H1 (cell line): ENCODE results near the gene BPHL. TPM values are rescaled to one million over a fixed set of nuclear protein-coding genes. Genes with fewer than 3 reads are reported as not detected.

Source experiments
- CTCF ChIA-PET: fragments of 300-600 bp; sonication (Branson Sonifier 250); formaldehyde crosslinking; loops from one replicate; lab custom pipeline; 2021; ENCODE audit not compliant: partially characterized antibody; lab: Charles Lee
- POLR2A ChIA-PET: fragments of 300-600 bp; sonication (Branson Sonifier 250); formaldehyde crosslinking; loops from one replicate; lab custom pipeline; 2021; ENCODE audit warnings: inconsistent platforms; ENCODE audit not compliant: partially characterized antibody; lab: Charles Lee
- DNase-seq, 2 experiments: peaks; one replicate each; pipeline versions ENCODE4 v3.0.0 to v3.0.0-alpha.2; 2010 to 2022; ENCODE audit warnings: low spot score in 2 of 2, low read depth in 1 of 2, mixed read lengths in 1 of 2
- FAIRE-seq: peaks from 2 replicates; lab custom pipeline; 2011; peaks lifted over from hg19 to GRCh38; lab: Jason Lieb, UNC
- H2AFZ ChIP-seq: 2 replicates; pipeline ENCODE4 v1.8.1; 2012; ENCODE audit warnings: low read length, inconsistent platforms
- H2AK5ac ChIP-seq: 2 replicates; pipeline ENCODE4 v1.6.1; 2013; ENCODE audit warnings: low read depth, low read length
- H2BK120ac ChIP-seq: replicated peaks from 2 replicates; pipeline ENCODE3; 2013; ENCODE audit warnings: low read depth, low read length, inconsistent platforms
- H2BK12ac ChIP-seq: 2 replicates; pipeline ENCODE4 v1.6.1; 2013; ENCODE audit warnings: low read depth, low read length
- H2BK15ac ChIP-seq: 2 replicates; pipeline ENCODE4 v1.6.1; 2013; ENCODE audit warnings: low read length
- H2BK20ac ChIP-seq: 2 replicates; pipeline ENCODE4 v1.6.1; 2013; ENCODE audit warnings: low read length
- H2BK5ac ChIP-seq: 2 replicates; pipeline ENCODE4 v1.6.1; 2013; ENCODE audit warnings: low read depth, low read length
- H3K14ac ChIP-seq: 2 replicates; pipeline ENCODE4 v1.6.1; 2013; ENCODE audit warnings: inconsistent platforms; ENCODE audit not compliant: insufficient read length
- H3K18ac ChIP-seq: 2 replicates; pipeline ENCODE4 v1.6.1; 2013; ENCODE audit warnings: low read length; ENCODE audit errors: extremely low read depth
- H3K23ac ChIP-seq: 2 replicates; pipeline ENCODE4 v1.6.1; 2013; ENCODE audit warnings: inconsistent platforms; ENCODE audit not compliant: insufficient read length
- H3K23me2 ChIP-seq: 2 replicates; pipeline ENCODE4 v1.6.1; 2013; ENCODE audit warnings: low read depth, low read length
- H3K27ac ChIP-seq: 2 replicates; pipeline ENCODE4 v1.6.1; 2011; ENCODE audit warnings: low read depth, low read length, inconsistent platforms
- H3K27me3 ChIP-seq, 4 experiments: replicated peaks in 1 of 4; 1 replicate in 1 of 4; 2 replicates in 3 of 4; pipeline versions ENCODE4 v1.6.1 to v1.8.1; 2011 to 2013; ENCODE audit warnings: low read length in 3 of 4, mild to moderate bottlenecking in 3 of 4, inconsistent platforms in 2 of 4, mixed read lengths in 2 of 4, moderate library complexity in 1 of 4; ENCODE audit not compliant: control insufficient read depth in 3 of 4, insufficient read depth in 3 of 4; ENCODE audit errors: extremely low read depth in 1 of 4
- H3K36me3 ChIP-seq, 4 experiments: 2 replicates each; pipeline versions ENCODE4 v1.6.1 to v1.8.1; 2011 to 2013; ENCODE audit warnings: mild to moderate bottlenecking in 4 of 4, low read length in 3 of 4, moderate library complexity in 2 of 4, control low read depth in 1 of 4, inconsistent platforms in 1 of 4; ENCODE audit not compliant: insufficient read depth in 4 of 4, control insufficient read depth in 2 of 4
- H3K4ac ChIP-seq: replicated peaks from 2 replicates; pipeline ENCODE3; 2013; ENCODE audit warnings: low read length, low read depth, mixed read lengths, inconsistent platforms; ENCODE audit not compliant: insufficient read length
- H3K4me1 ChIP-seq, 4 experiments: replicated peaks in 1 of 4; 1 replicate in 1 of 4; 2 replicates in 3 of 4; pipeline versions ENCODE4 v1.6.1 to v1.8.1; 2011 to 2013; ENCODE audit warnings: low read length in 3 of 4, inconsistent platforms in 2 of 4, mixed read lengths in 1 of 4; ENCODE audit not compliant: insufficient read depth in 4 of 4, control insufficient read depth in 3 of 4
- H3K4me2 ChIP-seq, 2 experiments: 2 replicates each; pipeline versions ENCODE4 v1.6.1 to v1.8.1; 2011 to 2013; ENCODE audit warnings: low read depth in 2 of 2, low read length in 2 of 2, control low read depth in 1 of 2, inconsistent platforms in 1 of 2, mild to moderate bottlenecking in 1 of 2; ENCODE audit not compliant: insufficient read depth in 1 of 2
- H3K4me3 ChIP-seq, 4 experiments: fragments of 200-600, 300-600 bp in 1 of 4; sonication (generic), shearing (Covaris generic), sonication (Bioruptor Twin) in 1 of 4; 2 replicates each; pipeline versions ENCODE4 v1.5.1 to v1.8.1; 2011 to 2016; ENCODE audit warnings: low read length in 4 of 4, low read depth in 3 of 4, control low read depth in 2 of 4, inconsistent platforms in 2 of 4, mild to moderate bottlenecking in 2 of 4, mixed read lengths in 1 of 4, moderate library complexity in 1 of 4; ENCODE audit not compliant: insufficient read depth in 2 of 4; ENCODE audit errors: extremely low read depth in 1 of 4
- H3K56ac ChIP-seq: replicated peaks from 2 replicates; pipeline ENCODE3; 2013; ENCODE audit warnings: low read depth, mild to moderate bottlenecking, mixed read lengths, low read length, inconsistent platforms; ENCODE audit not compliant: insufficient read length
- H3K79me1 ChIP-seq: 2 replicates; pipeline ENCODE4 v1.6.1; 2013; ENCODE audit warnings: low read depth, low read length, control low read depth
- H3K79me2 ChIP-seq, 2 experiments: 2 replicates each; pipeline versions ENCODE4 v1.6.1 to v1.8.1; 2012 to 2013; ENCODE audit warnings: low read length in 2 of 2, mild to moderate bottlenecking in 2 of 2, inconsistent platforms in 1 of 2; ENCODE audit not compliant: insufficient read depth in 2 of 2, control insufficient read depth in 1 of 2
- H3K9ac ChIP-seq, 4 experiments: replicated peaks in 1 of 4; 1 replicate in 1 of 4; 2 replicates in 3 of 4; pipeline versions ENCODE4 v1.6.1 to v1.8.1; 2011 to 2013; ENCODE audit warnings: low read depth in 3 of 4, low read length in 3 of 4, control low read depth in 2 of 4, mild to moderate bottlenecking in 2 of 4, moderate library complexity in 2 of 4, inconsistent platforms in 1 of 4; ENCODE audit errors: extremely low read depth in 1 of 4
- H3K9me3 ChIP-seq, 2 experiments: 2 replicates each; pipeline versions ENCODE4 v1.6.1 to v1.8.1; 2012 to 2013; ENCODE audit warnings: mild to moderate bottlenecking in 2 of 2, moderate library complexity in 2 of 2, control low read depth in 1 of 2, inconsistent platforms in 1 of 2, low read depth in 1 of 2, low read length in 1 of 2, mixed read lengths in 1 of 2; ENCODE audit not compliant: insufficient read depth in 2 of 2
- H4K20me1 ChIP-seq, 2 experiments: replicated peaks in 1 of 2; 2 replicates each; pipeline versions ENCODE3 to v1.8.1; 2011 to 2013; ENCODE audit warnings: inconsistent platforms in 2 of 2, low read length in 2 of 2, mild to moderate bottlenecking in 1 of 2; ENCODE audit not compliant: insufficient read depth in 2 of 2, control insufficient read depth in 1 of 2
- H4K5ac ChIP-seq: 2 replicates; pipeline ENCODE4 v1.6.1; 2013; ENCODE audit warnings: low read length, low read depth, mixed read lengths, inconsistent platforms; ENCODE audit not compliant: insufficient read length
- H4K8ac ChIP-seq: 2 replicates; pipeline ENCODE4 v1.8.0; 2013; ENCODE audit warnings: mild to moderate bottlenecking, moderate library complexity, low read length, inconsistent platforms; ENCODE audit not compliant: insufficient read depth; ENCODE audit errors: extremely low read depth
- H4K91ac ChIP-seq: replicated peaks from 2 replicates; pipeline ENCODE3; 2013; ENCODE audit warnings: low read length, mixed read lengths, inconsistent platforms; ENCODE audit not compliant: insufficient read length
- CTCF ChIP-seq, 3 experiments: IDR thresholded peaks; 1 replicate in 2 of 3; 2 replicates in 1 of 3; pipeline versions ENCODE4 v1.5.1 to v1.6.1; 2011; ENCODE audit warnings: low read length in 3 of 3, mild to moderate bottlenecking in 3 of 3, inconsistent platforms in 2 of 3, low read depth in 1 of 3, moderate library complexity in 1 of 3; ENCODE audit not compliant: insufficient read depth in 1 of 3; ENCODE audit errors: control extremely low read depth in 1 of 3
- ZNF274 ChIP-seq: IDR thresholded peaks from 2 replicates; pipeline ENCODE4 v1.7.0; 2012; ENCODE audit warnings: low read length, borderline replicate concordance; ENCODE audit errors: extremely low read depth
- WGBS, 2 experiments: shearing (Covaris generic) in 1 of 2; methylation state at CpG; one replicate each; pipeline versions ENCODE4 v1.1.6 to v1.1.7; 2013 to 2015; ENCODE audit warnings: low lambda C conversion rate in 2 of 2, mixed read lengths in 2 of 2, inconsistent platforms in 1 of 2, low coverage in 1 of 2, missing lambda C conversion rate in 1 of 2; ENCODE audit not compliant: insufficient replicate concordance in 2 of 2, insufficient coverage in 1 of 2, insufficient read length in 1 of 2; ENCODE audit errors: extremely low coverage in 1 of 2, missing lambda C conversion rate in 1 of 2; 5-methylcytosine and 5-hydroxymethylcytosine counted together
- polyA plus RNA-seq, 7 experiments: library from polyadenylated mRNA; depleted of rRNA in 3 of 7; stranded (reverse) in 5 of 7; unstranded in 2 of 7; fragments of >200 nt in 5 of 7; fragments of 200-250 nt in 2 of 7; gene quantifications; 1 replicate in 5 of 7; 2 replicates in 1 of 7; 4 replicates in 1 of 7; pipeline versions ENCODE4 v1.2.1 to v1.2.3, GENCODE V29; 2011 to 2013; ENCODE audit warnings: missing spikeins in 2 of 7, mixed read lengths in 2 of 7
- total RNA-seq: library from RNA; stranded (reverse); fragmentation: NEBNext Ultra II Directional; extraction: Animal tissue kit (Norgen Biotek cat#: 25700); gene quantifications from 2 replicates; pipeline ENCODE4 v1.2.1, GENCODE V29; 2021

The BPHL gene
- total and polyA plus RNA-seq, 2 of the 8 experiments (the other 6 are each of a cell fraction or from before 2014, with no cell fraction given), result 24.4 to 36.4 TPM

- Histone ChIP-seq H4K5ac (no peak overlapping the region), H2AK5ac (no peak overlapping the region), H4K8ac (no peak overlapping the region), H3K18ac (no peak overlapping the region), H2AFZ (no peak overlapping the region), H3K56ac (no peak overlapping the region), H3K4ac (no peak overlapping the region), H2BK5ac (no peak overlapping the region), H3K14ac (no peak overlapping the region), H3K27ac (no peak overlapping the region), H3K79me2 (peaks cover 0 to 5% of the 10 kb centered on the region in 2 experiments; a peak in 2 of 4 replicates), H3K23ac (no peak overlapping the region), H3K4me3 (no peak overlapping the region), H2BK12ac (no peak overlapping the region), H3K9me3 (no peaks in the 10 kb centered on the region), H2BK20ac (no peak overlapping the region), H3K79me1 (no peaks in the 10 kb centered on the region; the same call in 1 of the 2 replicates), H3K36me3 (peaks cover 0 to 21% (median 14%) of the 10 kb centered on the region in 4 experiments; a peak in 7 of 8 replicates), H3K4me1 (peaks cover 0 to 7% (median 2%) of the 10 kb centered on the region in 4 experiments; a peak in 2 of 7 replicates), H4K20me1 (no peaks in the 10 kb centered on the region), H3K23me2 (no peaks in the 10 kb centered on the region; the same call in 1 of the 2 replicates), H3K27me3 (no peaks in the 10 kb centered on the region), H4K91ac (no peak overlapping the region), H2BK15ac (no peak overlapping the region), H3K4me2 (no peak overlapping the region), H3K9ac (no peak overlapping the region), H2BK120ac (no peak overlapping the region)
- FAIRE-seq (no peak), DNase-seq (no peak)
- ChIA-PET POLR2A (interaction anchor here (1.6 kb wide), 1 partner anchor 15 kb away, joined by 6 read pairs; no protein-coding TSS in a partner anchor), CTCF (interaction anchor here (1.3 to 1.7 kb wide), 2 partner anchors 14 to 126 kb away, joined by 4 to 5 read pairs; no protein-coding TSS in a partner anchor)
- WGBS, 2 experiments, result 99% methylated on average over 6 of the region's 6 CpGs; no CpG with 5 or more reads in 1 of the 2 experiments
- no peak for TF ChIP-seq CTCF (IDR thresholded peaks at IDR 0.05; ENCODE audit: control extremely low read depth in 1 of 3, insufficient read depth in 1 of 3, low read depth in 1 of 3, low read length in 3 of 3)
- no peak for TF ChIP-seq ZNF274
Observed at GRCh38 chr6:3114377-3114776, 4.1 kb upstream of the BPHL start.
